Stimulated activated CD4-positive, alpha-beta T cell treated with anti-CD3 and anti-CD28 coated beads, Interleukin-1b, Interleukin-23, amount 100 ng/mL, for 48 hours (primary cell): ENCODE data around the gene ATP10B.
"Not testable (repeated sequence)": the region's sequence is repeated elsewhere in the genome, so short reads cannot be mapped to it uniquely, and the experiment has no call there.

Source experiments
- DNase-seq: peaks from one replicate; pipeline ENCODE4 v3.0.0-alpha.2; 2020

ATP10B gene

GRCh38 chr5:160749682-160750081, 102.3 kb downstream of the ATP10B start:
- no peak for DNase-seq

GRCh38 chr5:160749026-160749425, 103.0 kb downstream of the ATP10B start:
- DNase-seq: no peak

- DNase-seq: no peak
Measured at GRCh38 chr5:160747987-160748386, 104.0 kb downstream of the ATP10B start.

GRCh38 chr5:160747559-160747958, 104.5 kb downstream of the ATP10B start:
- no peak for DNase-seq

GRCh38 chr5:160744268-160745101, 107.5 kb downstream of the ATP10B start:
- no peak for DNase-seq

- DNase-seq: no peak
Measured at GRCh38 chr5:160743027-160743426, 109.0 kb downstream of the ATP10B start.

GRCh38 chr5:160742446-160742845, 109.6 kb downstream of the ATP10B start:
- DNase-seq: no peak

GRCh38 chr5:160727296-160727997, 124.6 kb downstream of the ATP10B start:
- no peak for DNase-seq

- no peak for DNase-seq
Measured at GRCh38 chr5:160726721-160727120, 125.3 kb downstream of the ATP10B start.

GRCh38 chr5:160720822-160721221, 131.2 kb downstream of the ATP10B start:
- DNase-seq: no peak

GRCh38 chr5:160715508-160715907, 136.5 kb downstream of the ATP10B start:
- DNase-seq: not testable (repeated sequence)

GRCh38 chr5:160703547-160704189, 148.3 kb downstream of the ATP10B start:
- DNase-seq: no peak

- DNase-seq: no peak
Measured at GRCh38 chr5:160702934-160703333, 149.1 kb downstream of the ATP10B start.

- no peak for DNase-seq
Measured at GRCh38 chr5:160702311-160702803, 149.7 kb downstream of the ATP10B start.

- DNase-seq: no peak
Measured at GRCh38 chr5:160701403-160701802, 150.6 kb downstream of the ATP10B start.

- DNase-seq: no peak
Measured at GRCh38 chr5:160699301-160699700, 152.7 kb downstream of the ATP10B start.

GRCh38 chr5:160697281-160697680, 154.7 kb downstream of the ATP10B start:
- no peak for DNase-seq

- DNase-seq: no peak
Measured at GRCh38 chr5:160694896-160695295, 157.1 kb downstream of the ATP10B start.

GRCh38 chr5:160693831-160694465, 158.1 kb downstream of the ATP10B start:
- no peak for DNase-seq

- no peak for DNase-seq
Measured at GRCh38 chr5:160692271-160692670, 159.7 kb downstream of the ATP10B start.

GRCh38 chr5:160685695-160686094, 166.3 kb downstream of the ATP10B start:
- DNase-seq: no peak

GRCh38 chr5:160685219-160685618, 166.8 kb downstream of the ATP10B start:
- DNase-seq: no peak
